Spleen (tissue), 11 donors: ENCODE measurements around the gene KRTAP26-1. TPM values are rescaled to one million over a fixed set of nuclear protein-coding genes. Genes with fewer than 3 reads are reported as not detected.

ENCODE experiments used
- DNase-seq: peaks from one replicate; pipeline ENCODE4 v3.0.0-alpha.2; 2020
- H3K27ac ChIP-seq, 8 donors: fragments of 200-600 bp; sonication (generic) in 7 of 8; 1 replicate in 4 of 8; 2 replicates in 4 of 8; pipeline versions ENCODE4 v1.5.0 to v1.8.0; 2016 to 2021; ENCODE audit warnings: inconsistent platforms in 4 of 8, mild to moderate bottlenecking in 4 of 8, moderate library complexity in 1 of 8
- H3K27me3 ChIP-seq, 7 donors: fragments of 200-600 bp; sonication (generic) in 6 of 7; replicated peaks in 1 of 7; 1 replicate in 4 of 7; 2 replicates in 3 of 7; pipeline versions ENCODE4 v1.5.0 to v1.8.0; 2016 to 2021; ENCODE audit warnings: inconsistent platforms in 3 of 7, mild to moderate bottlenecking in 1 of 7
- H3K36me3 ChIP-seq, 6 donors: fragments of 200-600 bp; sonication (generic) in 5 of 6; 1 replicate in 4 of 6; 2 replicates in 2 of 6; pipeline versions ENCODE4 v1.5.0 to v1.8.0; 2016 to 2021; ENCODE audit warnings: inconsistent platforms in 2 of 6
- H3K4me1 ChIP-seq, 6 donors: fragments of 200-600 bp; sonication (generic) in 5 of 6; 1 replicate in 3 of 6; 2 replicates in 3 of 6; pipeline versions ENCODE4 v1.5.0 to v1.8.0; 2016 to 2021; ENCODE audit warnings: inconsistent platforms in 3 of 6
- H3K4me3 ChIP-seq, 8 donors: fragments of 200-600 bp; sonication (generic) in 7 of 8; 1 replicate in 4 of 8; 2 replicates in 4 of 8; pipeline versions ENCODE4 v1.5.0 to v1.8.0; 2016 to 2021; ENCODE audit warnings: inconsistent platforms in 4 of 8, mild to moderate bottlenecking in 4 of 8, moderate library complexity in 2 of 8
- H3K9me3 ChIP-seq, 8 donors: fragments of 200-600 bp; sonication (generic) in 7 of 8; 1 replicate in 4 of 8; 2 replicates in 4 of 8; pipeline versions ENCODE4 v1.5.0 to v1.8.0; 2016 to 2021; ENCODE audit warnings: inconsistent platforms in 4 of 8
- CTCF ChIP-seq, 11 experiments: fragments of 200-600 bp in 7 of 11; fragments of 450-650 bp in 4 of 11; sonication (generic) in 4 of 11; IDR thresholded peaks in 8 of 11; conservative IDR thresholded peaks in 3 of 11; 1 replicate in 7 of 11; 2 replicates in 4 of 11; pipeline versions ENCODE4 v1.4.0 to v1.8.0; 2016 to 2021; ENCODE audit warnings: antibody characterized with exemption in 11 of 11, inconsistent platforms in 4 of 11, mild to moderate bottlenecking in 1 of 11
- POLR2A ChIP-seq, 3 donors: fragments of 450-650 bp; IDR thresholded peaks; one replicate each; pipeline ENCODE4 v1.5.1; 2017; ENCODE audit warnings: antibody characterized with exemption in 3 of 3, mild to moderate bottlenecking in 1 of 3
- POLR2AphosphoS5 ChIP-seq, 3 donors: sonication (generic); formaldehyde crosslinking; IDR thresholded peaks; one replicate each; pipeline ENCODE4 v1.5.1; 2017; ENCODE audit warnings: antibody characterized with exemption in 3 of 3
- WGBS, 5 donors: extraction: QIAGEN DNeasy Blood & Tissue Kit in 3 of 5; methylation state at CpG; one replicate each; pipeline versions ENCODE4 v1.1.5 to v1.1.7; 2013 to 2018; 5-methylcytosine and 5-hydroxymethylcytosine counted together
- intact Hi-C: fragments of 100-400 bp; cut with DNase I; formaldehyde crosslinking; loops from one replicate; pipeline ENCODE4 v1.15.0; 2023; ENCODE audit warnings: low total_unique reads
- polyA plus RNA-seq, 3 donors: library from polyadenylated mRNA; stranded (reverse); fragments of 200-250 nt; gene quantifications; one replicate each; pipeline ENCODE4 v1.2.1, GENCODE V29; 2013
- total RNA-seq, 7 donors: library from RNA; depleted of rRNA in 3 of 7; stranded (reverse); fragments of >200 nt in 3 of 7; fragmentation: NEBNext Ultra II Directional in 4 of 7; extraction: Animal tissue kit (Norgen Biotek cat#: 25700) in 4 of 7; gene quantifications; one replicate each; pipeline versions ENCODE4 v1.1.0 to v1.2.1, GENCODE V29; 2016 to 2021
- donor health status: healthy with polysubstance abuse.
- donor health status: DM: no; HTN: no; CAD: no; lungs with moderate emphysema.
- donor health status: DM: no; HTN: no; CAD: no.
- donor health status: Bipolar disorder and iron deficiency.
- donor health status: healthy.
- donor health status: DM: no; HTN: no; CAD: no.
- donor health status: DM: yes; HTN: yes; CAD: no.

KRTAP26-1 gene
- total and polyA plus RNA-seq, 10 donors = not detected

GRCh38 chr21:30282850-30283249 lies 37.3 kb downstream of the KRTAP26-1 start, which contains the start of gene KRTAP24-1:
Gene KRTAP24-1 (minus strand): TSS chr21:30282950. CDS start chr21:30282932, 18 bp downstream.
- H3K36me3 ChIP-seq = no peaks in the 10 kb centered on the region
- intact Hi-C loops = no loop called here
- 40 to 53% (median 49%) methylated on average over 3 of the region's 3 CpGs for WGBS, 5 donors
- TF ChIP-seq POLR2A (IDR thresholded peaks at IDR 0.05) (no peak), CTCF (IDR thresholded peaks at IDR 0.05 in 8 of 11, conservative IDR thresholded peaks at IDR 0.05 in 3 of 11) (no peak), POLR2AphosphoS5 (IDR thresholded peaks at IDR 0.05) (no peak)
- no peaks in the 10 kb centered on the region for H3K4me1 ChIP-seq
- H3K4me3 ChIP-seq = no peak within 1 kb of the TSS
- no peak within 1 kb of the TSS for H3K27ac ChIP-seq
- H3K9me3 ChIP-seq = peaks cover 0 to 6% (median 0%) of the 10 kb centered on the region in 8 donors
- no peaks in the 10 kb centered on the region for H3K27me3 ChIP-seq
- no peak for DNase-seq

GRCh38 chr21:30271611-30272010 lies 48.5 kb downstream of the KRTAP26-1 start:
- 76 to 89% (median 87%) methylated on average over 1 of the region's 1 CpG for WGBS, 5 donors
- no peak for DNase-seq
- no peak overlapping the region for H3K27ac ChIP-seq
- intact Hi-C loops = no loop called here
- no peaks in the 10 kb centered on the region for H3K27me3 ChIP-seq
- no peak for TF ChIP-seq POLR2AphosphoS5 (IDR thresholded peaks at IDR 0.05)
- no peak for TF ChIP-seq CTCF (IDR thresholded peaks at IDR 0.05 in 8 of 11, conservative IDR thresholded peaks at IDR 0.05 in 3 of 11)
- no peak for TF ChIP-seq POLR2A (IDR thresholded peaks at IDR 0.05)
- no peak overlapping the region for H3K4me3 ChIP-seq
- H3K36me3 ChIP-seq = no peaks in the 10 kb centered on the region
- H3K4me1 ChIP-seq = no peaks in the 10 kb centered on the region
- H3K9me3 ChIP-seq = peaks cover 0 to under 1% (median 0%) of the 10 kb centered on the region in 8 donors

- Histone ChIP-seq H3K27ac (no peak overlapping the region), H3K4me3 (no peak overlapping the region), H3K9me3 (peaks cover 0 to 5% (median under 1%) of the 10 kb centered on the region in 8 donors), H3K36me3 (no peaks in the 10 kb centered on the region), H3K4me1 (no peaks in the 10 kb centered on the region), H3K27me3 (no peaks in the 10 kb centered on the region)
- 67 to 84% (median 71%) methylated on average over 5 of the region's 5 CpGs for WGBS, 5 donors
- no peak for TF ChIP-seq POLR2AphosphoS5 (IDR thresholded peaks at IDR 0.05)
- no peak for TF ChIP-seq CTCF (IDR thresholded peaks at IDR 0.05 in 8 of 11, conservative IDR thresholded peaks at IDR 0.05 in 3 of 11)
- no peak for DNase-seq
- intact Hi-C loops = no loop called here
Measured at GRCh38 chr21:30271156-30271555, 49.0 kb downstream of the KRTAP26-1 start.

- 50 to 64% (median 57%) methylated on average over 3 of the region's 3 CpGs for WGBS, 5 donors
Measured at GRCh38 chr21:30269803-30270530, 50.1 kb downstream of the KRTAP26-1 start.

More at GRCh38 chr21:30269803-30270530, 50.1 kb downstream of the KRTAP26-1 start:
- TF ChIP-seq POLR2A (IDR thresholded peaks at IDR 0.05) = no peak
- no peak for TF ChIP-seq POLR2AphosphoS5 (IDR thresholded peaks at IDR 0.05)
- no peak for TF ChIP-seq CTCF (IDR thresholded peaks at IDR 0.05 in 8 of 11, conservative IDR thresholded peaks at IDR 0.05 in 3 of 11)
- Histone ChIP-seq H3K9me3 (peaks cover 0 to 12% (median 4%) of the 10 kb centered on the region in 8 donors), H3K36me3 (no peaks in the 10 kb centered on the region), H3K4me3 (no peak overlapping the region), H3K27me3 (no peaks in the 10 kb centered on the region), H3K27ac (no peak overlapping the region), H3K4me1 (no peaks in the 10 kb centered on the region)
- intact Hi-C loops = no loop called here
- no peak for DNase-seq
